HepG2 (cell line): Measurements from ENCODE around the gene SLC27A3. TPM values are rescaled to one million over a fixed set of nuclear protein-coding genes. Genes with fewer than 3 reads are reported as not detected.

Experiments used
- BCL6 ChIP-seq: IDR thresholded peaks from 2 replicates; pipeline ENCODE4 v1.6.1; 2016; ENCODE audit warnings: missing genetic modification reagents, missing compliant biosample characterization
- MAF1 ChIP-seq: sonication (generic); formaldehyde crosslinking; IDR thresholded peaks from 2 replicates; pipeline ENCODE4 v1.5.0; 2020; ENCODE audit warnings: missing genetic modification reagents, borderline replicate concordance
- MAX ChIP-seq: IDR thresholded peaks from 2 replicates; pipeline ENCODE4 v1.6.1; 2012; ENCODE audit warnings: inconsistent platforms
- MXD3 ChIP-seq: IDR thresholded peaks from 2 replicates; pipeline ENCODE4 v1.6.1; 2016; ENCODE audit warnings: mild to moderate bottlenecking, missing biosample characterization, missing genetic modification reagents
- NCOA5 ChIP-seq: sonication (generic); formaldehyde crosslinking; IDR thresholded peaks from 2 replicates; pipeline ENCODE4 v1.4.0; 2020; ENCODE audit warnings: missing genetic modification reagents
- NFIB ChIP-seq: sonication (generic); formaldehyde crosslinking; IDR thresholded peaks from 2 replicates; pipeline ENCODE4 v1.9.0; 2021; ENCODE audit warnings: missing genetic modification reagents, mild to moderate bottlenecking, borderline replicate concordance
- NR2C2 ChIP-seq: sonication (generic); formaldehyde crosslinking; IDR thresholded peaks from 2 replicates; pipeline ENCODE4 v1.4.0; 2020; ENCODE audit warnings: missing genetic modification reagents, mild to moderate bottlenecking, moderate library complexity, borderline replicate concordance
- PAF1 ChIP-seq: IDR thresholded peaks from 2 replicates; pipeline ENCODE4 v1.6.1; 2016; ENCODE audit warnings: missing genetic modification reagents, missing compliant biosample characterization
- POGK ChIP-seq: sonication (generic); formaldehyde crosslinking; conservative IDR thresholded peaks from 2 replicates; pipeline ENCODE4 v1.8.0; 2022; ENCODE audit warnings: mild to moderate bottlenecking, moderate library complexity, missing genetic modification reagents
- POGZ ChIP-seq: sonication (generic); formaldehyde crosslinking; IDR thresholded peaks from 2 replicates; pipeline ENCODE4 v1.4.0; 2020; ENCODE audit warnings: mild to moderate bottlenecking, missing genetic modification reagents
- SOX6 ChIP-seq, 2 experiments: fragments of 450-650 bp in 1 of 2; sonication (generic) in 1 of 2; formaldehyde crosslinking in 1 of 2; IDR thresholded peaks; 2 replicates each; pipeline versions ENCODE4 v1.4.0 to v1.6.1; 2017 to 2020; ENCODE audit warnings: antibody characterized with exemption in 1 of 2, mild to moderate bottlenecking in 1 of 2, missing genetic modification reagents in 1 of 2
- SUZ12 ChIP-seq: fragments of 150-350 bp; IDR thresholded peaks from 2 replicates; pipeline ENCODE4 v1.6.1; 2014; ENCODE audit warnings: low read depth, low read length
- TAF15 ChIP-seq: fragments of 200-400 bp; formaldehyde crosslinking; IDR thresholded peaks from one replicate; pipeline ENCODE4 v1.6.1; 2018; ENCODE audit warnings: mild to moderate bottlenecking, low read depth, low read length; ENCODE audit not compliant: poor library complexity, severe bottlenecking
- ZNF124 ChIP-seq: sonication (generic); formaldehyde crosslinking; IDR thresholded peaks from 2 replicates; pipeline ENCODE4 v1.4.0; 2020; ENCODE audit warnings: missing genetic modification reagents
- ZNF276 ChIP-seq: sonication (generic); formaldehyde crosslinking; IDR thresholded peaks from 2 replicates; pipeline ENCODE4 v1.4.0; 2020; ENCODE audit warnings: mild to moderate bottlenecking, low read depth, missing genetic modification reagents
- ZNF513 ChIP-seq: sonication (generic); formaldehyde crosslinking; conservative IDR thresholded peaks from 2 replicates; pipeline ENCODE4 v1.5.0; 2020; ENCODE audit warnings: missing genetic modification reagents
- ZNF543 ChIP-seq: sonication (generic); formaldehyde crosslinking; IDR thresholded peaks from 2 replicates; pipeline ENCODE4 v1.4.0; 2020; ENCODE audit warnings: mild to moderate bottlenecking, missing genetic modification reagents
- ZNF674 ChIP-seq: sonication (generic); formaldehyde crosslinking; IDR thresholded peaks from 2 replicates; pipeline ENCODE4 v1.5.0; 2020; ENCODE audit warnings: low read depth, mild to moderate bottlenecking, missing genetic modification reagents
- ZNF761 ChIP-seq: sonication (generic); formaldehyde crosslinking; conservative IDR thresholded peaks from 2 replicates; pipeline ENCODE4 v1.4.0; 2020; ENCODE audit warnings: mild to moderate bottlenecking, missing genetic modification reagents
- ZNF776 ChIP-seq: sonication (generic); formaldehyde crosslinking; IDR thresholded peaks from 2 replicates; pipeline ENCODE4 v1.4.0; 2020; ENCODE audit warnings: mild to moderate bottlenecking, missing genetic modification reagents
- polyA plus RNA-seq, 8 experiments: library from polyadenylated mRNA; depleted of rRNA in 3 of 8; stranded (reverse) in 7 of 8; unstranded in 1 of 8; fragments of >200 nt; fragmentation: Illumina TruSeq in 4 of 8; extraction: Trizol in 4 of 8; gene quantifications; 2 replicates each; pipeline versions ENCODE4 v1.2.1 to v1.2.3, GENCODE V29; 2011 to 2016; ENCODE audit warnings: low read depth in 4 of 8, missing spikeins in 1 of 8, mixed read lengths in 1 of 8; ENCODE audit not compliant: insufficient read depth in 1 of 8
- total RNA-seq, 5 experiments: library from RNA; depleted of rRNA; stranded (reverse); fragments of >200 nt; fragmentation: Illumina TruSeq; extraction: Trizol; gene quantifications; 2 replicates each; pipeline ENCODE4 v1.2.3, GENCODE V29; 2016; ENCODE audit warnings: low read depth in 1 of 5
- TF ChIP-seq, protein P1 (sequence below): sonication (generic); formaldehyde crosslinking; IDR thresholded peaks from 2 replicates; pipeline ENCODE4 v1.4.0; 2020; ENCODE audit warnings: low read depth, mild to moderate bottlenecking, missing genetic modification reagents

Gene SLC27A3
- total and polyA plus RNA-seq, 2 of the 13 experiments (the other 11 are each of a cell fraction or from before 2014, with no cell fraction given): 4.3 to 10.3 TPM

- TF ChIP-seq SOX6 (IDR thresholded peaks at IDR 0.05): no peak
- TF ChIP-seq SOX6 (CRISPR knock-in tag; IDR thresholded peaks at IDR 0.05): peak; percentile 56; the same call in 1 of the 2 replicates
- 0 out of 2 replicates have a peak, but pooled peaks have one; percentile 23 for TF ChIP-seq ZNF124 (CRISPR knock-in tag)
- no peak for TF ChIP-seq NFIB (CRISPR knock-in tag)
- no peak for TF ChIP-seq NCOA5 (CRISPR knock-in tag)
- TF ChIP-seq MAF1: peak; percentile 48; the same call in 1 of the 2 replicates
- TF ChIP-seq MAX: peak; percentile 75; the same call in 1 of the 2 replicates
- TF ChIP-seq POGZ (CRISPR knock-in tag): peak; percentile 21; the same call in 1 of the 2 replicates
- 0 out of 2 replicates have a peak, but pooled peaks have one; percentile 62 for TF ChIP-seq ZNF543 (CRISPR knock-in tag)
- no peak for TF ChIP-seq TAF15
- peak; percentile 51; the same call in 1 of the 2 replicates for TF ChIP-seq ZNF761 (CRISPR knock-in tag)
- peak; percentile 76; the same call in 1 of the 2 replicates for TF ChIP-seq POGK (CRISPR knock-in tag)
- TF ChIP-seq ZNF674 (CRISPR knock-in tag): 0 out of 2 replicates have a peak, but pooled peaks have one; percentile 44
- no peak for TF ChIP-seq PAF1 (CRISPR knock-in tag)
- peak; percentile 90 for TF ChIP-seq ZNF776 (CRISPR knock-in tag)
- no peak for TF ChIP-seq ZNF513 (CRISPR knock-in tag)
- peak; percentile 36; the same call in 1 of the 2 replicates for TF ChIP-seq BCL6 (CRISPR knock-in tag)
- TF ChIP-seq ZNF276 (CRISPR knock-in tag): peak; percentile 77; the same call in 1 of the 2 replicates
- TF ChIP-seq SUZ12: no peak
- TF ChIP-seq, protein P1, sequence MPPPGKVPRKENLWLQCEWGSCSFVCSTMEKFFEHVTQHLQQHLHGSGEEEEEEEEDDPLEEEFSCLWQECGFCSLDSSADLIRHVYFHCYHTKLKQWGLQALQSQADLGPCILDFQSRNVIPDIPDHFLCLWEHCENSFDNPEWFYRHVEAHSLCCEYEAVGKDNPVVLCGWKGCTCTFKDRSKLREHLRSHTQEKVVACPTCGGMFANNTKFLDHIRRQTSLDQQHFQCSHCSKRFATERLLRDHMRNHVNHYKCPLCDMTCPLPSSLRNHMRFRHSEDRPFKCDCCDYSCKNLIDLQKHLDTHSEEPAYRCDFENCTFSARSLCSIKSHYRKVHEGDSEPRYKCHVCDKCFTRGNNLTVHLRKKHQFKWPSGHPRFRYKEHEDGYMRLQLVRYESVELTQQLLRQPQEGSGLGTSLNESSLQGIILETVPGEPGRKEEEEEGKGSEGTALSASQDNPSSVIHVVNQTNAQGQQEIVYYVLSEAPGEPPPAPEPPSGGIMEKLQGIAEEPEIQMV (CRISPR knock-in tag): no peak; the same call in 1 of the 2 replicates
- peak; percentile 36; the same call in 1 of the 2 replicates for TF ChIP-seq NR2C2 (CRISPR knock-in tag)
- TF ChIP-seq MXD3 (CRISPR knock-in tag): peak; percentile 73
Measured at GRCh38 chr1:153775458-153776327, 486 bp downstream of the SLC27A3 start (continued).
